HG02642 (cell line): ENCODE data around the gene HOXB7.

Source experiments
- ATAC-seq: cut with Tn5 transposase; IDR thresholded peaks from one replicate; pipeline ENCODE4 v1.9.1; 2021; ENCODE audit warnings: mild to moderate bottlenecking; ENCODE audit not compliant: unreplicated experiment, poor library complexity

The HOXB7 gene

GRCh38 chr17:48586355-48587258 is 24.2 kb downstream of the HOXB7 start:
- ATAC-seq = no peak

DNA sequence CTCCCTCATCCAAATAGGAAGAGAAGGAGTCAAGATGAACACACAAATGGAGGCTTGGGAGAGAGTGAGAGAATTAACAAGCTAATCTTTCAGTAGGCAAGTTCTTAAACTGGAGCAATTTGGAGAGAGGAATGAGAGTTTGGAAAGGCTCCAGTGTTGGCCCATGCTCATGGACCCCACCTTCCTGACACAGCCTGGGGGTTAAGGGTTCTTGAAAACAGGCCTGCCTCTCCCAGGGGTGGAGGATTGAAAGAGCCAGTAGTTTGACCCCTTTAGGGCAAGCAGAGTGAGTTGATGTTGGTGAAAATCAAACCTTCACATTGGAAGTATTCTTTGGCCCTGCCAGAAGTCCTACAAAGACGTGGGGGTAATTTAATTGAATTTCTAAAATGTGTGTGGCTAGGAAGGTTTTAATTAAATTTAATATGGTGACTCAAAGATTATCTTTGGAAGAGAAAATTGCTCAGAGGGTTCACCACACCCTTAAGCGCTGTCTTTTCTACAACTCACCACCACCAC is 26.5 kb downstream of the HOXB7 start:
- no peak for ATAC-seq

DNA sequence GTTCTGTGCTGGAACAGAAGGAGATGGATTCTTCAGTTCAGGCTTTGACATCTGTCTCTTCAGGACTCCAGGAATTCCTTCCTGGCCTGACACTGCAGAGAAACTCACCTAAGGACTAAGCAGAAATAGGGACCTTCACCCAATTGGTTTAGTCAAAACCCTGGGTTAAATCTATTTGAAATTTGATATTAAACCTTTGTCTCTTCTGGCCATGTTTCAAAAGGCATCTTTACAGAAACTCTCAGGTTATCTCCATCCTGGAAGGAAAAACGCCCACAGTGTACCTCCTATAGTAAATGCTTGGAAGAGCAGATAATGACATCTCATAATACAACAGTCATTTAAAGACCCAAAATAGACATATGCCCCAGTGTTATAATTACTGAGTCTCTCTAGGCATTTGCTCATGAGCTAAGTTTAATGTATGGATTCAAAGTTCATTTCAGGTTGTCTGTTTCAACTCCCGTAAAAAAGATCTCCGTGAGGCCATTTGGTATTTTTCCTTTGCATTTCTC is 27.1 kb downstream of the HOXB7 start:
- no peak for ATAC-seq

DNA sequence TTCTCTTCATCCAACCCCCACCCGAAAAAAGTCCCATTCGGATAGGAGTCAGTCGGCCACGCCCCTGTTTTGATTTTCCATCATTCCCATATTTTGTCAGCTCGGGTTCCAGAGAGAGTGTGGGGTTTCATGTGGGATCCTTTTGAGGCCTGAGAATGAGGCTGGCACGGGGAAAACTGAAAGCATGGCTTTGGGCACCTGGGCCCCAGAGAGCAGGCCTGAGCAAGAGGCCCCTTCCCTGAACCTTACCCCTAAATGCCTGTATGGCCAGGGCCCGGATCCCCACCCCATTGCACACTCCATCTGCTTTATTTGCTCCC is 28.1 kb downstream of the HOXB7 start:
- no peak for ATAC-seq

DNA sequence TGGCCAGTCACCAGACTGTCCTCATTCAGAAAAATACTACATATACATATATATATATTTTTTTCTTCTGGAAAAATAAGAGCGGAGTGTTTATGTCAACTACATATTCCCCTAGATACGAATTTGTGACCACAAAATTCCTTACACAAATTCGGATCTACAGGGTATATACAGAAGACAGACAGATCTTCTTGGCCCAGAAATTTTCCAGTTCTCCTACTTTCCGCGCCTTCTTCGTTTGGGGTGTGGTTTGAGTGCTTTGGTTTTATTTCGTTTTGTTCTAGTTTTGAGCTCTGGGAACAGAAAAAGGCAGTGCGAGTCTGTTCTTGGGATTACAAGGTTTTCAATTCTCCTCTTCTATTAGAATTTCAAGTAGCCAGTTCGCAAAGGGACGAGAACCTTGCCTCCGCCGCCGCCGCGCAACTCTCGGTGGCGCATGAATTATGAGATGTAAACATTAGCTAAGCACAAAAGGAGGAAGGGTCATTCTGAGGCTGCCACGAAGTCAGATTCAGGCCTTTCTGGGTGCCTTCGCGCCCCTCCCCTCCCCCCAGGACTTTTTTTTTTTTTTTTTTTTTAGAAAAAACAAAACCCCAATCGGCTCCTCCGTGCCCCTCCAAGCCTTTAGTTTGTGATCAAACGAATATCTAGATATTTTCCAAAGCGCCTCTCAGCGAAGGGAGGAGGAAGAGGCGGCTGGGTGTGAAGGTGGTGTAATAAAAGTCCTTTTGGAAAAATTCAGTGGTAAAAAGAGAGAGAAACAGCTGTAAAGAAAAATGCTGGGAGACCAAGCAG is 30.9 kb downstream of the HOXB7 start:
- no peak for ATAC-seq

GRCh38 chr17:48579471-48579759 is 31.4 kb downstream of the HOXB7 start:
- ATAC-seq = no peak

DNA sequence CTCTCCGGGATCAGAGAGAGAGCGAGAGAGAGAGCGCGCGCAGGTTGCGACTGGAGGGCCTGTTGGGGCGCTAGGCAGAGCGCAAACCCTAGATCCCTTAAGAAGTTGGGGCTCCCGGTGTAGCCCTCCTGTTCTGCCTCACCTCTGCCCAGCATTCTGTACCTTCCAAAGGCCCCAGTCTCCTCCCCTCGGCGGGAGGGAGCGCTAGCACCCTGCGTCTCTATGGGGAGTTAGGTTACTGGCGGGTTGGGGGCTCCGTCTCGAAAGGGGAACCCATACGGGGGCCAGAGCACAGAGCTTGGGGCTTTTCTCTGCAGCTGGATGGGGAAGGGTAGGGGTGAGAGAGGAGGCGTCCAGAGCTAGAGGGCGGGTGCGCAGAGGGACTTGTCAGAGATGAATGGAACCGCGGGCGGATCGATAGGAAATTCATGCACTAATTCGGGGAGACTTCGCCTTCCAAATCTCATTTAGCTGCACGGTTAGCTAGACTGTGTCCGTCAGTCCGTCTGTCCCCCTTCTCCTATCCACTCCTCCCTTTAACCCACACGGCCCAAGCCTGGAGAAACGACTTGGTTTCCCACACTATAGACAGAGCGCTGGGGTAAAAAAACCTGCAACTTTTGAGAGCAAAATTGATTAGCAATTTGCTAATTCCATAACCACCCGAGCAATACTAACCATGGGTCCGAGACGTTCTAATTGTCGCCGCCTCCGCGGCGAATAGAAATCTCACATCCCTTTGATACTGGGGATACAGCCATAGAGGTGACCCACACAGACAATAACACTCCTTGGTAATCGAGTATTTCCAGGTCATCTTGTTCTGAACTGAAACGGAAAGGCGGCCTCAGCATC is 32.0 kb downstream of the HOXB7 start:
- ATAC-seq = peak; percentile 44

- peak; percentile 58 for ATAC-seq
Observed at GRCh38 chr17:48577946-48578615, 32.7 kb downstream of the HOXB7 start, which contains the start of gene HOXB4. Gene HOXB4 (minus strand): TSS chr17:48578350. CDS start chr17:48578319, 31 bp downstream.

GRCh38 chr17:48577330-48577945 is 33.4 kb downstream of the HOXB7 start:
- peak; percentile 5 for ATAC-seq

DNA sequence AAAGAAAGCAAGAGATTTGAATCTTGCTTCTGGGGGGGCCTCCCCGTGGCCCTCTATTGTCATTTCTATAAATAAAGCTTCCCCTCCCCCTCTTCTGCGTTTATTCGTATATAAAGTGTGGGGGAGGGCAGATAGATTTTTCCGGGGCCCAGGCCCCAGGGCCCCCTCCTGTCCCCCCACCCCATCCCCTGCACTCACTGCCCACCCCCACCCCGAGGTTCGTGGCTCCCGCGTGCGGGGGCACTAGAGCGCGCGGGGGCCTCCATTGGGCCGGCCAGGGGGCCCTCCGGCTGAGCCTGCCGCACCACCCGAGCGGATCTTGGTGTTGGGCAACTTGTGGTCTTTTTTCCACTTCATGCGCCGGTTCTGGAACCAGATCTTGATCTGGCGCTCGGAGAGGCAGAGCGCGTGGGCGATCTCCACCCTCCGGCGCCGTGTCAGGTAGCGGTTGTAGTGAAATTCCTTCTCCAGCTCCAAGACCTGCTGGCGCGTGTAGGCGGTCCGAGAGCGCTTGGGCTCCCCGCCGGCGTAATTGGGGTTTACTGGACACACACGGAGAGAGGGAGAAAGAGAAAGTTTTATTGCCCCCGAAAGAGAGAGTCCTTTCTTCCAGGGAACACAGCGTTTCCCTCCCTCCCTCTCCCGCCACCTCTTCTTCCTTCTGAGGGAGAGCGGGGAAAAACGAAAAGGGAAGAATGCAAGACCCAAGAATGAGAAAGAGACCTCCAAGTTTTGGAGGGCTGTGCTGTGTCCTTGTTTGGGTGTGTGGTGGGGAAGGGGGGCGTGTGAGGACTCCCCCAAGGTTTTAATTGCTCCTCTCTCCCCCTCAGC is 34.1 kb downstream of the HOXB7 start:
- no peak for ATAC-seq

DNA sequence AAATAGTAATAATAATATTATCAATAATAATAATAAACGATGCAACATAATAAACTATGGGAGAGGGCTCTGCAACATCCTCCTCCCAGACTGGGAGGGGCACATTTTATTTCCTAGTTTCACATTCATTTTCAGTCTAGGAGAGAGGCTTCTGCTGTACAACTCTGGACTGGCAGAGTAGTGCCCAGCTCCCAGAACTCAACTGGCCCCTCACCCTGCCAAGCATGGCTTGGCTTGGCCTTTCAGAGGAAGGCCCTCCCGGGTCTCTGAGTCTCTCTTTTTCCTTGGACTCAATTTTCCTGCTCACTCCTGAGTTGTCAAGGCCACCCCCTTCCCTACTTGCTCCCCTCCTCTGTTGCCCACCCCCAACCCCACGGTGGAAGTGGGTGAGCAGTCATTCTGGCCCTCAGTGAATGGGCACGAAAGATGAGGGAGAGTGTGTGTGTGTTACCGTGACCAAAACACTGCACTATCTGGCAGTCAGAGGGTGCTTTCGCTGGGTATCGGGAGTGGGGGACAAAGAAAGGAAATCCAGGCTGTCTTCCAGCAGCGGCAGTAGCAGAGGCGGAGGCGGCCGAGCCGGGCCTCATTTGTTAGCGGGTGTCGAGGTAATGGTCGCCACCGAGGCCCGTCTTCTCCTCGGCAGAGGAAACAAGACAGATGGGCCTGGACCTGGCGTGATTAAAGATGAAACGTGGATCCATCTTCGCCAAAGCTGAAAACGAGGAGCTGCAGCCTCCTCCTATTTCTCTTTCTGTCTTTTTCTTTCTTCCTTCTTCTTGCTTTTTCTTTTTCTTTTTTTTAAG is 34.9 kb downstream of the HOXB7 start:
- no peak for ATAC-seq

GRCh38 chr17:48575066-48575582 is 35.7 kb downstream of the HOXB7 start:
- no peak for ATAC-seq

DNA sequence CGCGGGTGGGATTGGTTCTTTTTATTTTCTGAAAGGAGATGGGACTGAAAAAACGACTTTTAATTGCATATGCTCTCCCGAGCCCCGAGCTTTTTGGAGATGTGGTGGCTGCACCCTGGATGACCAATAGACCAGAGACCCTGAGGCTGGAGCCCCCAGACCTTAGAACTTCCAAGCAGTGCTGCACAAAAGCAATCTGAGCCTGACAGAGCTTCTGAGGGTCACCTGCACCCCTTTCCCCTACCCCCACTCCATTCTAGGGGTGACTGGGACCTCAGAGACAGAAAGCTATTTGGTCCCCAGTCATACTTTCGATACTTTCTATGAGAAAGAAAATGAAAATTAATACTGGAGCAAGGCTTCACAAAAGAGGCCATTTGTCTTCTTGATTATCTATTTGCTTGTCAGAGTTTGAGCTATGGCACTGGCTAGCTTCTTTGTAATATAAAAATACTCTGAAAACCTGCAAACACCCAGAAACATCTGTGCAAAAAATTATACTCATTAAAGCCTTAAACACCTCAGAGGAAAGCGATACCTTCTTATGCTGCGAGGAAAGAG is 36.2 kb downstream of the HOXB7 start:
- no peak for ATAC-seq

- ATAC-seq = no peak
Observed at GRCh38 chr17:48571826-48572417, 38.9 kb downstream of the HOXB7 start.

DNA sequence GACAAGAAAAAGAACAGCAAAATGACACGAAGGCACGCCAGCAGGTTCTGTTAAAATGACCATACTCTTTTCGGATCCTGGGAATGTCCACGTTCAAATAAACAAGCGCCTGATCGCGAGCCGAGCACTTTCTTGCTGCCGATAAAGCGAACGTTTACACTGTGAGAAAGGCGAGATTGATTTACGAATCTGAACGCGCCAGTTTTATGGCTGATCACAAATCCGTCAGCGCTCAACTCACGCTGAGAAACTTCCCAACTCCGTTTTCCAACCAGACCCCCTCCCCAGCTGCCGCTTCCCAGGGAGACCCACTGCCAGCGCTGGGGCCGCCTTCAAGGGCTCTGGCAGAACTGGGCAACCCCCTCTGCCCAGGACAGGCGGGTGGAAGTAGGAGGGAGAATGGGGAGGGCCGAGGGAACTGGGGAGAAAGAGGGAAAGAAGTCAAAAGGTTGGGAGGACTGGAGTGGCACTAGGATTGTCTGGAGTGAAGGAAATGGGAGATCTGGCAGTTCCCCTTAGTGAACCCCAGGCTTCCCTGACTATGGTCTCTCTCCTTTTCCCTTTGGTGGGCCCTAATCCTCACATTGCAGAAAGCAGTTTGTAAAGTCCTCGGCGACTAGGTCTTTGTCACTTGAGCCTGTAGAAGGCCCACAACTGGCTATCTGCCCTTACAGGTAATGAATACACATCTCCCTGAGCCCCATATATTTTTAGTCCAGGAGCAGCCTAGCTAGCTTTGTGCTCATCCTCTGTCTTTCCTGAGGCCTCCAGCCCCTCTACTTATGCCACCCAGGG is 39.6 kb downstream of the HOXB7 start:
- ATAC-seq = no peak
